Endothelial cell of umbilical vein (primary cell): ENCODE results near the gene RANBP3L. TPM values are rescaled to one million over a fixed set of nuclear protein-coding genes. Genes with fewer than 3 reads are reported as not detected.
A peak's percentile ranks its signal among the peaks of the same experiment; 100 is the strongest.

Source experiments
- BruUV-seq: library from RNA; stranded (reverse); fragments of 400-500 nt; replicated peaks from 2 replicates; lab custom pipeline; 2021; lab: Mats Ljungman, UMichigan
- CTCF ChIA-PET: fragments of 300-600, 350-600 bp; sonication (Branson Sonifier 250); formaldehyde crosslinking; loops from one replicate; lab custom pipeline; 2021; ENCODE audit warnings: antibody characterized with exemption, inconsistent platforms; lab: Charles Lee
- POLR2A ChIA-PET: fragments of 300-600, 350-600 bp; sonication (Branson Sonifier 250); formaldehyde crosslinking; loops from one replicate; lab custom pipeline; 2021; ENCODE audit warnings: antibody characterized with exemption, inconsistent platforms; lab: Charles Lee
- DNase-seq: peaks from one replicate; pipeline ENCODE4 v3.0.0-alpha.2; 2011; ENCODE audit warnings: low read depth, low spot score
- FAIRE-seq: peaks from 2 replicates; lab custom pipeline; 2011; peaks lifted over from hg19 to GRCh38; lab: Jason Lieb, UNC
- H2AFZ ChIP-seq: 2 replicates; pipeline ENCODE4 v1.6.0; 2012; ENCODE audit warnings: low read depth, low read length, control low read depth, inconsistent platforms
- H3K27ac ChIP-seq: 2 replicates; pipeline ENCODE4 v1.5.1; 2011; ENCODE audit warnings: low read depth, mild to moderate bottlenecking, control low read depth, low read length, moderate library complexity; ENCODE audit not compliant: insufficient read depth
- H3K27me3 ChIP-seq, 2 experiments: 2 replicates each; pipeline versions ENCODE4 v1.6.0 to v1.6.1; 2011; ENCODE audit warnings: low read length in 2 of 2, mixed read lengths in 1 of 2; ENCODE audit not compliant: control insufficient read depth in 2 of 2, insufficient read depth in 2 of 2
- H3K36me3 ChIP-seq, 2 experiments: 2 replicates in 1 of 2; 3 replicates in 1 of 2; pipeline ENCODE4 v1.5.1; 2011; ENCODE audit warnings: low read length in 2 of 2, mild to moderate bottlenecking in 1 of 2, moderate library complexity in 1 of 2; ENCODE audit not compliant: control insufficient read depth in 2 of 2, insufficient read depth in 2 of 2; ENCODE audit errors: extremely low read depth in 1 of 2
- H3K4me1 ChIP-seq: 3 replicates; pipeline ENCODE4 v1.5.1; 2011; ENCODE audit warnings: mild to moderate bottlenecking, low read length; ENCODE audit not compliant: control insufficient read depth, insufficient read depth; ENCODE audit errors: extremely low read depth
- H3K4me2 ChIP-seq: 2 replicates; pipeline ENCODE4 v1.6.1; 2011; ENCODE audit warnings: low read length, control low read depth, mixed read lengths; ENCODE audit not compliant: insufficient read depth
- H3K4me3 ChIP-seq, 3 experiments: fragments of 200-600 bp in 1 of 3; sonication (generic), shearing (Covaris generic) in 1 of 3; replicated peaks in 1 of 3; 2 replicates each; pipeline ENCODE4 v1.5.1; 2011 to 2016; ENCODE audit warnings: control low read depth in 3 of 3, low read length in 3 of 3, mild to moderate bottlenecking in 2 of 3, inconsistent platforms in 1 of 3, low read depth in 1 of 3, moderate library complexity in 1 of 3; ENCODE audit not compliant: insufficient read depth in 1 of 3
- H3K79me2 ChIP-seq: 2 replicates; pipeline ENCODE4 v1.6.0; 2012; ENCODE audit warnings: low read length, inconsistent platforms; ENCODE audit not compliant: control insufficient read depth, insufficient read depth
- H3K9ac ChIP-seq: replicated peaks from 2 replicates; pipeline ENCODE3; 2011; ENCODE audit warnings: low read length, control low read depth; ENCODE audit not compliant: insufficient read depth; ENCODE audit errors: extremely low read depth
- H3K9me1 ChIP-seq: replicated peaks from 3 replicates; pipeline ENCODE4 v1.6.0; 2011; ENCODE audit warnings: mild to moderate bottlenecking, low read length; ENCODE audit not compliant: control insufficient read depth, insufficient read depth; ENCODE audit errors: extremely low read depth
- H3K9me3 ChIP-seq: replicated peaks from 2 replicates; pipeline ENCODE4 v1.5.1; 2012; ENCODE audit warnings: low read length, inconsistent platforms; ENCODE audit not compliant: control insufficient read depth, insufficient read depth
- H4K20me1 ChIP-seq: replicated peaks from 2 replicates; pipeline ENCODE3; 2011; ENCODE audit warnings: mild to moderate bottlenecking, low read length; ENCODE audit not compliant: control insufficient read depth, insufficient read depth; ENCODE audit errors: extremely low read depth
- EZH2 ChIP-seq: IDR thresholded peaks from 2 replicates; pipeline ENCODE4 v1.6.1; 2012; ENCODE audit warnings: borderline replicate concordance, low read depth, mild to moderate bottlenecking, moderate library complexity, low read length, inconsistent platforms; ENCODE audit not compliant: severe bottlenecking
- FOS ChIP-seq: IDR thresholded peaks from 2 replicates; pipeline ENCODE4 v1.6.1; 2011; ENCODE audit warnings: mild to moderate bottlenecking, low read length, moderate library complexity, borderline replicate concordance; ENCODE audit not compliant: insufficient read depth
- GATA2 ChIP-seq: IDR thresholded peaks from 2 replicates; pipeline ENCODE4 v1.7.0; 2011; ENCODE audit warnings: low read depth, mild to moderate bottlenecking, moderate library complexity, mixed read lengths, low read length; ENCODE audit not compliant: insufficient read length, insufficient read depth
- JUN ChIP-seq: IDR thresholded peaks from 2 replicates; pipeline ENCODE4 v1.6.1; 2011; ENCODE audit warnings: borderline replicate concordance, low read depth; ENCODE audit not compliant: insufficient read length, insufficient read depth
- MYC ChIP-seq: IDR thresholded peaks from one replicate; pipeline ENCODE4 v1.6.1; 2011; ENCODE audit warnings: mild to moderate bottlenecking, low read depth, low read length
- POLR2A ChIP-seq: IDR thresholded peaks from 2 replicates; pipeline ENCODE4 v1.6.1; 2012; ENCODE audit warnings: low read depth, mild to moderate bottlenecking, control low read depth, low read length
- POLR2AphosphoS5 ChIP-seq: IDR thresholded peaks from 2 replicates; pipeline ENCODE4 v1.6.1; 2012; ENCODE audit warnings: low read depth, mild to moderate bottlenecking, control low read depth, low read length, moderate library complexity; ENCODE audit not compliant: insufficient read depth
- dilution Hi-C: fragments of 300-500 bp; cut with MboI; formaldehyde crosslinking; loops from one replicate; pipeline ENCODE4 v1.15.0; 2019; ENCODE audit warnings: low sequenced_read_pairs; ENCODE audit not compliant: extremely low pct_ligation_motif_present
- intact Hi-C: fragments of 100-400 bp; cut with micrococcal nuclease; formaldehyde crosslinking; loops from one replicate; pipeline ENCODE4 v1.10.0; 2022
- polyA plus RNA-seq, 4 experiments: library from polyadenylated mRNA; depleted of rRNA in 3 of 4; stranded (reverse) in 3 of 4; unstranded in 1 of 4; fragments of >200 nt; gene quantifications; 2 replicates each; pipeline versions ENCODE4 v1.2.1 to v1.2.3, GENCODE V29; 2011 to 2012; ENCODE audit warnings: missing spikeins in 1 of 4
- total RNA-seq: library from RNA; stranded (reverse); gene quantifications from 2 replicates; pipeline ENCODE4 v1.2.3, GENCODE V29; 2021

RANBP3L gene
- total and polyA plus RNA-seq, 2 donors (not counting 3 experiments of a cell fraction or from before 2014, with no cell fraction given), result not detected

DNA sequence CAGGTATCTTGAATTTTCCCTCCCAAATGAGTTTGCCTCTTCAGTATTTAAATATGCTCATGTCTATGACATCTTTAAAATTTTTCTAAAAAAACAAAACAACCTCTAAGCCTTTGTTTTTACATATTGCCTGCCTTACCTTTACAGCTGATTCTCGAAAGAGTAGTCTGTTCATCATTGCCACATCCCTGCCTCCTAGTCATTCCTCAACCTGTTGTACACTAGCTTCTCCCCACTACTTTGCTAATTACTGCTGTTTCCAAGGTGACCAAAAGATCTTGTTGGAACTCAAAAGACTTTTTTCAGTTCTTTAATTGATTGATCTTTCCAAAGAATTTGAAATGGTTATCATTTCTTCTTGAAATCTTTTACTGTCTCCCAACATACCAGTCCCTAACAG, 58.0 kb downstream of the RANBP3L start:
- no peaks in the 10 kb centered on the region for H3K27me3 ChIP-seq

DNA sequence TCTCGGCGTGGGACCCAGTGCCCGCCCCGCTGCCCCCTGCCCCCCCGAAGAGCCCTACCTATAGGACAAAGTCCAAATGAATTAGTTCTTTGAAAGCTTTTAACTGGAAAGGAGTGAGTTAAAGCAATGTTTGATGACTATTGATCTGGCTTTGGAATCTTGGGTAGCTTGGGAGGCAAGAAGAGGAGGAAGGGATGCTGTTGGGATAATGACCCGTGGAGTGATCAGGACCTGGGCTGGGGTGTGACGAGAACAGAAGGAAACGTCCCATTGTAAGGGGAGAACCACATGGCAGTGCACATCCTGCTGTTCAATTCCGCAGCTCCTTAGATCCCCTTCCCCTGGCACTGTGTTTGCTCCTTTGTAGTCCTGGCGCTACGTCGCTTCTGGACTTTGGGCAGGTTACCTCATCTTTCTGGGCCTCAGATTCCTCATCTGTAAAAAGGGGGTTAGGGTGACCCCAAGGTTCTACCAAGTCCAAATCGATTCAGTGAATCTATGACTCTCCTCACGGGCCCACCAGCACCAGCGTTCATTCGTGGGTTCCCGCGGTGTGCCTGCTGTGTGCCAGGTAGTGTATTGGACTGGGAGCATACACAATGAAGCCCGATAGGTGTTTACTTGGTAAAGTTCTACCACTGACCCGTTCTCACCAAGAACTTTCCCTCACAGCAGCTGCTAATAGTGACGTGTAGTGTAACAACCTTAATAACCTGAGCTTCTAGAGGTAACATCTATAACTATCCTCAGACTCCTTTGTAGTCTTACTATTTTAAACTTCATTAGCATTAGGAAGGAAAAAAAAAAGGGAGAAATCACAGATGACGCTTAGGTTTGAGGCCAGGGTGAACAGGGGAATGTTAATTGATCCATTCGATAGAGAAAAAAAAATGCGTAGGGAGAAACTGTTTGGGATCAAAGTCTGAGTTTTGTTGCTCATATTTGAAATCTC, 58.9 kb downstream of the RANBP3L start:
- Histone ChIP-seq H3K27me3 (no peaks in the 10 kb centered on the region), H2AFZ (peak overlapping the region; percentile 85), H3K27ac (peak overlapping the region; percentile 71), H3K9ac (peak overlapping the region; percentile 74), H3K36me3 (no peaks in the 10 kb centered on the region), H3K79me2 (peaks cover 7% of the 10 kb centered on the region), H3K4me1 (peaks cover 16% of the 10 kb centered on the region), H3K4me3 (peak overlapping the region; percentile 6 to 59 (median 19)), H3K4me2 (peak overlapping the region; percentile 53), H3K9me3 (no peaks in the 10 kb centered on the region), H3K9me1 (no peaks in the 10 kb centered on the region), H4K20me1 (no peaks in the 10 kb centered on the region)
- DNase-seq, result no peak
- ChIA-PET POLR2A (interaction anchor here (0.6 to 1.2 kb wide), 2 partner anchors 92 to 335 kb away, joined by 4 to 6 read pairs; no protein-coding TSS in a partner anchor), CTCF (interaction anchor here (0.8 to 3.5 kb wide), 18 partner anchors 9 to 634 kb away, joined by 3 to 44 read pairs (median 4); partner anchors contain the start of genes LMBRD2, NIPBL, RANBP3L and SKP2)
- FAIRE-seq, result no peak
- TF ChIP-seq FOS (no peak), MYC (no peak), POLR2AphosphoS5 (no peak), GATA2 (no peak), JUN (no peak)
- intact Hi-C loops (loop anchor here (1.0 to 10.0 kb wide), 3 partner anchors 91 to 634 kb away; partner anchors contain the start of genes NIPBL and SKP2), dilution Hi-C loops (no loop called here)
- TSS peak; percentile 29 for BruUV-seq

More for the DNA sequence above, 58.0 kb downstream of the RANBP3L start:
- Histone ChIP-seq H4K20me1 (no peaks in the 10 kb centered on the region), H3K4me3 (no peak overlapping the region), H3K4me1 (peaks cover 13% of the 10 kb centered on the region), H3K9me1 (no peaks in the 10 kb centered on the region), H3K27ac (no peak overlapping the region), H3K36me3 (no peaks in the 10 kb centered on the region), H3K4me2 (no peak overlapping the region), H3K9ac (no peak overlapping the region), H2AFZ (no peak overlapping the region), H3K79me2 (peaks cover 6% of the 10 kb centered on the region), H3K9me3 (no peaks in the 10 kb centered on the region)
- BruUV-seq, result no TSS peak
- ChIA-PET CTCF (interaction anchor here (1.0 to 1.1 kb wide), 2 partner anchors 26 to 263 kb away, joined by 3 to 5 read pairs; no protein-coding TSS in a partner anchor), POLR2A (no interaction called here)
- FAIRE-seq, result no peak
- no peak for DNase-seq
- intact Hi-C loops, result loop anchor here (5.0 to 10.0 kb wide), 2 partner anchors 331 to 634 kb away; partner anchors contain the start of gene NIPBL
- no peak for TF ChIP-seq POLR2A
- no peak for TF ChIP-seq EZH2
- TF ChIP-seq GATA2, result no peak
- TF ChIP-seq MYC, result no peak
- no peak for TF ChIP-seq JUN
- dilution Hi-C loops, result no loop called here
